ENCODE data around the gene AFAP1.

The AFAP1 gene

GRCh38 chr4:7960790-7961655, 21.4 kb upstream of the AFAP1 start:
- Histone ChIP-seq H3K4me1 (ENCODE audit: insufficient read depth, low read length, poor library complexity, severe bottlenecking) (no peaks in the 10 kb centered on the region), H3K4me2 (ENCODE audit: low read depth, low read length, poor library complexity, severe bottlenecking) (no peak overlapping the region), H3K4me3 (ENCODE audit: low read length, poor library complexity, severe bottlenecking) (no peak overlapping the region), H4K20me1 (ENCODE audit: insufficient read depth, low read length, poor library complexity, severe bottlenecking) (no peaks in the 10 kb centered on the region), H3K9me3 (ENCODE audit: insufficient read depth, low read depth, low read length) (peaks cover 15% of the 10 kb centered on the region; the same call in 1 of the 2 replicates), H3K9me2 (replicated peaks; ENCODE audit: low read depth, low read length) (no peaks in the 10 kb centered on the region), H3K36me3 (ENCODE audit: insufficient read depth, low read length) (no peaks in the 10 kb centered on the region), H3K79me2 (ENCODE audit: insufficient read depth, low read length) (no peaks in the 10 kb centered on the region), H3F3A (ENCODE audit: low read depth) (no peaks in the 10 kb centered on the region), H3K27me3 (ENCODE audit: insufficient read depth, low read length, poor library complexity, severe bottlenecking) (no peaks in the 10 kb centered on the region), H3K9ac (ENCODE audit: low read depth, low read length, poor library complexity, severe bottlenecking) (no peak overlapping the region), H2AFZ (ENCODE audit: low read length) (no peak overlapping the region)
- no peak for TF ChIP-seq CTCF (conservative IDR thresholded peaks at IDR 0.05; ENCODE audit: low read length)
- TF ChIP-seq EZH2phosphoT487 (IDR thresholded peaks at IDR 0.05; ENCODE audit: borderline replicate concordance) = no peak

GRCh38 chr4:7960017-7960789, 20.5 kb upstream of the AFAP1 start:
- H3F3A ChIP-seq (ENCODE audit: low read depth) = no peaks in the 10 kb centered on the region
- H3K4me1 ChIP-seq (ENCODE audit: insufficient read depth, low read length, poor library complexity, severe bottlenecking) = no peaks in the 10 kb centered on the region
- no peak for TF ChIP-seq CTCF (conservative IDR thresholded peaks at IDR 0.05; ENCODE audit: low read length)
- no peak for TF ChIP-seq EZH2phosphoT487 (IDR thresholded peaks at IDR 0.05; ENCODE audit: borderline replicate concordance)
- no peaks in the 10 kb centered on the region for H3K79me2 ChIP-seq (ENCODE audit: insufficient read depth, low read length)
- no peaks in the 10 kb centered on the region for H3K27me3 ChIP-seq (ENCODE audit: insufficient read depth, low read length, poor library complexity, severe bottlenecking)
- H2AFZ ChIP-seq (ENCODE audit: low read length) = no peak overlapping the region
- H3K9ac ChIP-seq (ENCODE audit: low read depth, low read length, poor library complexity, severe bottlenecking) = no peak overlapping the region
- no peaks in the 10 kb centered on the region for H3K9me2 ChIP-seq (replicated peaks; ENCODE audit: low read depth, low read length)
- no peaks in the 10 kb centered on the region for H4K20me1 ChIP-seq (ENCODE audit: insufficient read depth, low read length, poor library complexity, severe bottlenecking)
- H3K36me3 ChIP-seq (ENCODE audit: insufficient read depth, low read length) = no peaks in the 10 kb centered on the region
- no peak overlapping the region for H3K4me3 ChIP-seq (ENCODE audit: low read length, poor library complexity, severe bottlenecking)
- peaks cover 14% of the 10 kb centered on the region; the same call in 1 of the 2 replicates for H3K9me3 ChIP-seq (ENCODE audit: insufficient read depth, low read depth, low read length)
- no peak overlapping the region for H3K4me2 ChIP-seq (ENCODE audit: low read depth, low read length, poor library complexity, severe bottlenecking)

GRCh38 chr4:7959078-7959477, 19.4 kb upstream of the AFAP1 start:
- Histone ChIP-seq H3K9ac (ENCODE audit: low read depth, low read length, poor library complexity, severe bottlenecking) (no peak overlapping the region), H3K27me3 (ENCODE audit: insufficient read depth, low read length, poor library complexity, severe bottlenecking) (no peaks in the 10 kb centered on the region), H3F3A (ENCODE audit: low read depth) (no peaks in the 10 kb centered on the region), H3K4me3 (ENCODE audit: low read length, poor library complexity, severe bottlenecking) (no peak overlapping the region), H3K79me2 (ENCODE audit: insufficient read depth, low read length) (no peaks in the 10 kb centered on the region), H3K9me3 (ENCODE audit: insufficient read depth, low read depth, low read length) (peaks cover 12% of the 10 kb centered on the region; the same call in 1 of the 2 replicates), H3K9me2 (replicated peaks; ENCODE audit: low read depth, low read length) (no peaks in the 10 kb centered on the region), H2AFZ (ENCODE audit: low read length) (no peak overlapping the region), H3K36me3 (ENCODE audit: insufficient read depth, low read length) (no peaks in the 10 kb centered on the region), H4K20me1 (ENCODE audit: insufficient read depth, low read length, poor library complexity, severe bottlenecking) (no peaks in the 10 kb centered on the region), H3K4me1 (ENCODE audit: insufficient read depth, low read length, poor library complexity, severe bottlenecking) (no peaks in the 10 kb centered on the region), H3K4me2 (ENCODE audit: low read depth, low read length, poor library complexity, severe bottlenecking) (no peak overlapping the region)
- TF ChIP-seq CTCF (conservative IDR thresholded peaks at IDR 0.05; ENCODE audit: low read length) = no peak
- TF ChIP-seq EZH2phosphoT487 (IDR thresholded peaks at IDR 0.05; ENCODE audit: borderline replicate concordance) = no peak

All from Loucy (cell line).